OCI-LY7 (cell line): ENCODE results near the gene RAB31. TPM values are rescaled to one million over a fixed set of nuclear protein-coding genes. Genes with fewer than 3 reads are reported as not detected.

Experiments used
- BruUV-seq: library from RNA; stranded (reverse); fragments of 400-500 nt; replicated peaks from 2 replicates; lab custom pipeline; 2021; lab: Mats Ljungman, UMichigan
- CTCF ChIA-PET: fragments of 300-600 bp; sonication (Branson Sonifier 250); formaldehyde crosslinking; loops from one replicate; lab custom pipeline; 2022; ENCODE audit warnings: antibody characterized with exemption; ENCODE audit not compliant: unreplicated experiment; lab: Charles Lee
- POLR2A ChIA-PET: fragments of 300-600 bp; sonication (Branson Sonifier 250); formaldehyde crosslinking; loops from one replicate; lab custom pipeline; 2022; ENCODE audit warnings: antibody characterized with exemption; lab: Charles Lee
- DNase-seq: peaks from one replicate; pipeline ENCODE4 v3.0.0-alpha.2; 2015; ENCODE audit warnings: low spot score
- H2AFZ ChIP-seq: fragments of 200-600 bp; sonication (generic), shearing (Covaris generic); 2 replicates; pipeline ENCODE4 v1.6.1; 2014; ENCODE audit warnings: mild to moderate bottlenecking, antibody characterized with exemption, low read length, moderate library complexity
- H3K27ac ChIP-seq: fragments of 200-600 bp; sonication (generic); 2 replicates; pipeline ENCODE4 v1.5.1; 2014; ENCODE audit warnings: mixed run types, low read depth, mild to moderate bottlenecking, moderate library complexity, low read length, inconsistent platforms; ENCODE audit not compliant: poor library complexity, severe bottlenecking
- H3K36me3 ChIP-seq: fragments of 200-600 bp; sonication (generic); 2 replicates; pipeline ENCODE4 v1.6.1; 2014; ENCODE audit warnings: mild to moderate bottlenecking, antibody characterized with exemption, low read length, moderate library complexity, mixed read lengths; ENCODE audit not compliant: insufficient read depth
- H3K4me1 ChIP-seq: fragments of 200-600 bp; sonication (generic); 2 replicates; pipeline ENCODE4 v1.5.1; 2014; ENCODE audit warnings: mild to moderate bottlenecking, low read length; ENCODE audit not compliant: insufficient read depth, poor library complexity, severe bottlenecking
- H3K4me2 ChIP-seq: fragments of 200-600 bp; sonication (generic); 2 replicates; pipeline ENCODE4 v1.6.1; 2014; ENCODE audit warnings: mild to moderate bottlenecking, low read length
- H3K4me3 ChIP-seq: fragments of 200-600 bp; sonication (generic); 2 replicates; pipeline ENCODE4 v1.5.1; 2014; ENCODE audit warnings: mild to moderate bottlenecking, low read depth, low read length; ENCODE audit not compliant: poor library complexity, severe bottlenecking
- H3K79me2 ChIP-seq: fragments of 200-600 bp; sonication (generic); 2 replicates; pipeline ENCODE4 v1.6.1; 2016; ENCODE audit warnings: low read depth, mild to moderate bottlenecking, low read length, moderate library complexity, mixed read lengths; ENCODE audit not compliant: insufficient read depth
- H3K9me2 ChIP-seq: fragments of 200-600 bp; sonication (generic); 2 replicates; pipeline ENCODE4 v1.6.1; 2016; ENCODE audit warnings: mild to moderate bottlenecking, low read length, mixed read lengths; ENCODE audit not compliant: insufficient read depth
- H3K9me3 ChIP-seq: fragments of 200-600 bp; sonication (generic); 2 replicates; pipeline ENCODE4 v1.6.1; 2014; ENCODE audit warnings: mild to moderate bottlenecking, mixed run types, low read length, mixed read lengths
- H4K20me1 ChIP-seq: fragments of 200-600 bp; sonication (generic); 2 replicates; pipeline ENCODE4 v1.6.1; 2014; ENCODE audit warnings: mild to moderate bottlenecking, antibody characterized with exemption, low read length, moderate library complexity, mixed read lengths; ENCODE audit not compliant: insufficient read depth
- CTCF ChIP-seq: fragments of 200-600 bp; sonication (generic); conservative IDR thresholded peaks from 2 replicates; pipeline ENCODE4 v1.5.1; 2014; ENCODE audit warnings: mild to moderate bottlenecking, antibody characterized with exemption, low read length, moderate library complexity, mixed read lengths
- EZH2phosphoT487 ChIP-seq: fragments of 200-600 bp; sonication (generic); IDR thresholded peaks from 2 replicates; pipeline ENCODE4 v1.6.1; 2018; ENCODE audit warnings: low read depth, borderline replicate concordance, mild to moderate bottlenecking, mixed run types, antibody characterized with exemption, low read length, moderate library complexity, mixed read lengths
- intact Hi-C: fragments of 100-400 bp; cut with micrococcal nuclease; formaldehyde crosslinking; loops from one replicate; pipeline ENCODE4 v1.10.0; 2022; ENCODE audit not compliant: unreplicated experiment
- total RNA-seq, 2 experiments: library from RNA; depleted of rRNA in 1 of 2; stranded (reverse); fragments of >200 nt in 1 of 2; shearing (Covaris generic) in 1 of 2; gene quantifications; 2 replicates each; pipeline ENCODE4 v1.2.3, GENCODE V29; 2014 to 2022

The RAB31 gene
- total RNA-seq, 2 experiments from 2014 or later = not detected

GRCh38 chr18:9791991-9792390, 83.9 kb downstream of the RAB31 start:
- Histone ChIP-seq H3K4me2 (no peak overlapping the region), H2AFZ (no peak overlapping the region), H3K79me2 (no peaks in the 10 kb centered on the region), H3K27ac (no peak overlapping the region), H3K9me2 (no peaks in the 10 kb centered on the region), H4K20me1 (no peaks in the 10 kb centered on the region), H3K4me3 (no peak overlapping the region), H3K9me3 (no peaks in the 10 kb centered on the region), H3K4me1 (no peaks in the 10 kb centered on the region), H3K36me3 (no peaks in the 10 kb centered on the region)
- TF ChIP-seq EZH2phosphoT487 (no peak), CTCF (no peak)
- ChIA-PET CTCF (no interaction called here), POLR2A (no interaction called here)
- BruUV-seq = no TSS peak
- intact Hi-C loops = no loop called here
- DNase-seq = no peak

- intact Hi-C loops = no loop called here
- Histone ChIP-seq H3K4me3 (no peak overlapping the region), H3K79me2 (no peaks in the 10 kb centered on the region), H3K4me1 (no peaks in the 10 kb centered on the region), H4K20me1 (no peaks in the 10 kb centered on the region), H3K36me3 (no peaks in the 10 kb centered on the region), H3K27ac (no peak overlapping the region), H3K9me2 (no peaks in the 10 kb centered on the region), H2AFZ (no peak overlapping the region), H3K9me3 (no peaks in the 10 kb centered on the region), H3K4me2 (no peak overlapping the region)
- BruUV-seq = no TSS peak
- TF ChIP-seq CTCF (peak; percentile 78), EZH2phosphoT487 (no peak)
- ChIA-PET CTCF (no interaction called here), POLR2A (no interaction called here)
- peak; percentile 27 for DNase-seq
Measured at GRCh38 chr18:9792565-9793245, 84.6 kb downstream of the RAB31 start.

GRCh38 chr18:9796011-9796410, 87.9 kb downstream of the RAB31 start:
- intact Hi-C loops = no loop called here
- Histone ChIP-seq H3K36me3 (no peaks in the 10 kb centered on the region), H3K79me2 (no peaks in the 10 kb centered on the region), H4K20me1 (no peaks in the 10 kb centered on the region), H3K9me3 (no peaks in the 10 kb centered on the region), H3K4me3 (no peak overlapping the region), H3K4me1 (no peaks in the 10 kb centered on the region), H2AFZ (no peak overlapping the region), H3K9me2 (no peaks in the 10 kb centered on the region), H3K27ac (no peak overlapping the region), H3K4me2 (no peak overlapping the region)
- BruUV-seq = no TSS peak
- POLR2A ChIA-PET = no interaction called here
- DNase-seq = no peak
- no peak for TF ChIP-seq CTCF
- no peak for TF ChIP-seq EZH2phosphoT487
- CTCF ChIA-PET = no interaction called here
